PC-3 (cell line): ENCODE measurements around the gene TRPM2.

Source experiments
- EZH2 ChIP-seq: fragments of 300-600 bp; sonication (generic); IDR thresholded peaks from one replicate; pipeline ENCODE4 v1.6.1; 2017; ENCODE audit warnings: antibody characterized with exemption, mild to moderate bottlenecking, low read length; ENCODE audit not compliant: unreplicated experiment
- TF ChIP-seq, protein P1 (sequence below): fragments of 300-600 bp; sonication (generic); conservative IDR thresholded peaks from 2 replicates; pipeline ENCODE4 v1.5.1; 2017; ENCODE audit warnings: antibody characterized with exemption, low read depth, mild to moderate bottlenecking, low read length

DNA sequence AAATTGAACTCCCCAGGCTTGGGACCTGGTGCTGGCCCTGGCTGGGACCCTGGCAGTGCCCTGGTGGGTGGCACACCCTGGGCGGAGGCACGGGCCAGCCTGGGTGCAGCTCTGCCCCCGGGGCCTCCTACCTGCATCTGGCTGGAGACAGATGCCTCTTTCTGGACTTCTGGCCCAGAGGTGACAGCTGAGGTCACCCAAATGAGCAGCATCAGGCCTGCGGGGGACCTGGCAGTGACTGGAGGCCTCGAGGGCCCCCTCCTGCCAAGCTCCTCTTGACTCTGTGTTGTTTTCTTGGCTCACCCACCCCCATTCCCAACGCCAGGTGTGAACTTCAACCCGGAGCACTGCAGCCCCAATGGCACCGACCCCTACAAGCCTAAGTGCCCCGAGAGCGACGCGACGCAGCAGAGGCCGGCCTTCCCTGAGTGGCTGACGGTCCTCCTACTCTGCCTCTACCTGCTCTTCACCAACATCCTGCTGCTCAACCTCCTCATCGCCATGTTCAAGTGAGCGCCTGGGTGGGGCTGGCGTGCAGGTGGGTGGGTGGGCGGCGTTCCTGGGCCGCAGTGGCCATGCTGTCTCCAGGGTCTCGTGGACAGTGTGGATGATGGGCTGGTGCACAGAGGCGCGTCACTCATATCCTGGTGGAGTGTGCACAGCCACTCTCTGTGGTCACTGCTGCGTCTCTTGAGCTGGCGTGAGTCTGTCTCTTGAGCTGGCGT is 60.3 kb downstream of the TRPM2 start:
- TF ChIP-seq, protein P1, sequence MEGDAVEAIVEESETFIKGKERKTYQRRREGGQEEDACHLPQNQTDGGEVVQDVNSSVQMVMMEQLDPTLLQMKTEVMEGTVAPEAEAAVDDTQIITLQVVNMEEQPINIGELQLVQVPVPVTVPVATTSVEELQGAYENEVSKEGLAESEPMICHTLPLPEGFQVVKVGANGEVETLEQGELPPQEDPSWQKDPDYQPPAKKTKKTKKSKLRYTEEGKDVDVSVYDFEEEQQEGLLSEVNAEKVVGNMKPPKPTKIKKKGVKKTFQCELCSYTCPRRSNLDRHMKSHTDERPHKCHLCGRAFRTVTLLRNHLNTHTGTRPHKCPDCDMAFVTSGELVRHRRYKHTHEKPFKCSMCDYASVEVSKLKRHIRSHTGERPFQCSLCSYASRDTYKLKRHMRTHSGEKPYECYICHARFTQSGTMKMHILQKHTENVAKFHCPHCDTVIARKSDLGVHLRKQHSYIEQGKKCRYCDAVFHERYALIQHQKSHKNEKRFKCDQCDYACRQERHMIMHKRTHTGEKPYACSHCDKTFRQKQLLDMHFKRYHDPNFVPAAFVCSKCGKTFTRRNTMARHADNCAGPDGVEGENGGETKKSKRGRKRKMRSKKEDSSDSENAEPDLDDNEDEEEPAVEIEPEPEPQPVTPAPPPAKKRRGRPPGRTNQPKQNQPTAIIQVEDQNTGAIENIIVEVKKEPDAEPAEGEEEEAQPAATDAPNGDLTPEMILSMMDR, result no peak
- no peak for TF ChIP-seq EZH2
